Sigmoid colon (tissue), 7 donors: ENCODE measurements around the gene BPNT1. TPM values are rescaled to one million over a fixed set of nuclear protein-coding genes. Genes with fewer than 3 reads are reported as not detected.
"Not testable (repeated sequence)": the region's sequence is repeated elsewhere in the genome, so short reads cannot be mapped to it uniquely, and the experiment has no call there.

ENCODE experiments used
- DNase-seq: peaks from one replicate; pipeline ENCODE4 v3.0.0-alpha.2; 2019
- H3K27ac ChIP-seq, 4 donors: fragments of 200-600 bp; sonication (generic); one replicate each; pipeline ENCODE4 v1.5.1; 2016 to 2019; ENCODE audit warnings: mild to moderate bottlenecking in 1 of 4
- H3K27me3 ChIP-seq, 3 donors: fragments of 200-600 bp; sonication (generic); one replicate each; pipeline ENCODE4 v1.5.1; 2019; ENCODE audit warnings: mild to moderate bottlenecking in 1 of 3
- H3K36me3 ChIP-seq, 4 donors: fragments of 200-600 bp; sonication (generic); one replicate each; pipeline ENCODE4 v1.5.1; 2016 to 2019
- H3K4me1 ChIP-seq, 4 donors: fragments of 200-600 bp; sonication (generic); one replicate each; pipeline ENCODE4 v1.5.1; 2017 to 2019
- H3K4me3 ChIP-seq, 4 donors: fragments of 200-600 bp; sonication (generic); one replicate each; pipeline ENCODE4 v1.5.1; 2017 to 2019; ENCODE audit warnings: mild to moderate bottlenecking in 2 of 4, moderate library complexity in 1 of 4
- H3K9me3 ChIP-seq, 4 donors: fragments of 200-600 bp in 3 of 4; sonication (generic) in 3 of 4; one replicate each; pipeline versions ENCODE4 v1.5.1 to v1.6.1; 2013 to 2019
- CTCF ChIP-seq, 4 experiments: fragments of 450-650 bp in 3 of 4; fragments of 200-600 bp in 1 of 4; IDR thresholded peaks; one replicate each; pipeline ENCODE4 v1.5.1; 2016 to 2019; ENCODE audit warnings: antibody characterized with exemption in 4 of 4, mild to moderate bottlenecking in 3 of 4, moderate library complexity in 2 of 4
- EP300 ChIP-seq, 4 donors: sonication (generic); formaldehyde crosslinking; IDR thresholded peaks; one replicate each; pipeline ENCODE4 v1.6.1; 2017; ENCODE audit warnings: antibody characterized with exemption in 4 of 4
- POLR2A ChIP-seq, 2 donors: fragments of 450-650 bp; IDR thresholded peaks; one replicate each; pipeline ENCODE4 v1.6.1; 2016; ENCODE audit warnings: antibody characterized with exemption in 2 of 2, mild to moderate bottlenecking in 2 of 2, moderate library complexity in 2 of 2
- POLR2AphosphoS5 ChIP-seq, 4 donors: sonication (generic); formaldehyde crosslinking; IDR thresholded peaks; one replicate each; pipeline ENCODE4 v1.6.1; 2017; ENCODE audit warnings: antibody characterized with exemption in 4 of 4
- WGBS, 2 donors: extraction: QIAGEN DNeasy Blood & Tissue Kit; methylation state at CpG; one replicate each; pipeline ENCODE4 v1.1.7; 2013; 5-methylcytosine and 5-hydroxymethylcytosine counted together
- intact Hi-C: fragments of 100-400 bp; cut with DNase I; formaldehyde crosslinking; loops from one replicate; pipeline ENCODE4 v1.15.1; 2023
- polyA plus RNA-seq, 3 donors: library from polyadenylated mRNA; stranded (reverse); fragments of 200-250 nt; gene quantifications; one replicate each; pipeline ENCODE4 v1.2.3, GENCODE V29; 2013
- total RNA-seq, 4 donors: library from RNA; depleted of rRNA; stranded (reverse); fragments of >200 nt; gene quantifications; one replicate each; pipeline ENCODE4 v1.1.0, GENCODE V29; 2016
- donor health status: healthy with polysubstance abuse.
- donor health status: Bipolar disorder and iron deficiency.
- donor health status: healthy.

Gene BPNT1
- total and polyA plus RNA-seq, 7 donors = 13.3 to 92.9 (median 19.7) TPM

- peak within 1 kb of the TSS; percentile 86 to 91 (median 88) for H3K27ac ChIP-seq
- peaks cover 0 to 32% (median 8%) of the 10 kb centered on the region in 4 donors for H3K36me3 ChIP-seq
- peak within 1 kb of the TSS; percentile 89 to 98 (median 96) for H3K4me3 ChIP-seq
- no peaks in the 10 kb centered on the region for H3K9me3 ChIP-seq
- DNase-seq = peak; percentile 92
- 1 to 2% methylated on average over 73 of the region's 73 CpGs for WGBS, 2 donors
- TF ChIP-seq EP300 (IDR thresholded peaks at IDR 0.05) = no peak
- TF ChIP-seq POLR2AphosphoS5 (IDR thresholded peaks at IDR 0.05) = peak; percentile 30 to 73 (median 62)
- H3K27me3 ChIP-seq = no peaks in the 10 kb centered on the region
- H3K4me1 ChIP-seq = peaks cover 6 to 27% (median 18%) of the 10 kb centered on the region in 4 donors
- intact Hi-C loops = loop anchor here (5.0 kb wide), 2 partner anchors 47 to 433 kb away; partner anchors contain the start of genes EPRS1 and MARK1
Observed at GRCh38 chr1:220094016-220094911, 4.7 kb upstream of the BPNT1 start, which contains the start of gene IARS2. IARS2 (plus strand) TSS chr1:220094132; CDS start chr1:220094217, 85 bp downstream.

GRCh38 chr1:220093361-220094015, 3.9 kb upstream of the BPNT1 start:
- DNase-seq = no peak
- H3K27me3 ChIP-seq = no peaks in the 10 kb centered on the region
- H3K9me3 ChIP-seq = no peaks in the 10 kb centered on the region
- peaks cover 6 to 27% (median 18%) of the 10 kb centered on the region in 4 donors for H3K4me1 ChIP-seq
- 23 to 31% methylated on average over 12 of the region's 12 CpGs for WGBS, 2 donors
- H3K27ac ChIP-seq = peak overlapping the region; percentile 86 to 91 (median 88)
- TF ChIP-seq POLR2A (IDR thresholded peaks at IDR 0.05) (no peak), CTCF (IDR thresholded peaks at IDR 0.05) (no peak), EP300 (IDR thresholded peaks at IDR 0.05) (no peak), POLR2AphosphoS5 (IDR thresholded peaks at IDR 0.05) (no peak)
- H3K4me3 ChIP-seq = peak overlapping the region; percentile 89 to 98 (median 96)
- peaks cover 0 to 25% (median 6%) of the 10 kb centered on the region in 4 donors for H3K36me3 ChIP-seq
- intact Hi-C loops = loop anchor here (5.0 kb wide), 2 partner anchors 46 to 434 kb away; partner anchors contain the start of genes EPRS1 and MARK1

- Histone ChIP-seq H3K36me3 (peaks cover 0 to 17% (median 4%) of the 10 kb centered on the region in 4 donors), H3K27ac (no peak overlapping the region), H3K4me1 (peaks cover 6 to 27% (median 18%) of the 10 kb centered on the region in 4 donors), H3K9me3 (no peaks in the 10 kb centered on the region), H3K27me3 (no peaks in the 10 kb centered on the region), H3K4me3 (no peak overlapping the region)
- intact Hi-C loops = loop anchor here (5.0 kb wide), 2 partner anchors 45 to 435 kb away; partner anchors contain the start of genes EPRS1 and MARK1
- TF ChIP-seq EP300 (IDR thresholded peaks at IDR 0.05) (no peak), POLR2AphosphoS5 (IDR thresholded peaks at IDR 0.05) (no peak), POLR2A (IDR thresholded peaks at IDR 0.05) (no peak), CTCF (IDR thresholded peaks at IDR 0.05) (no peak)
- DNase-seq = no peak
- WGBS, 2 donors = 97 to 98% methylated on average over 1 of the region's 1 CpG
Observed at GRCh38 chr1:220092694-220093093, 3.1 kb upstream of the BPNT1 start.

DNA sequence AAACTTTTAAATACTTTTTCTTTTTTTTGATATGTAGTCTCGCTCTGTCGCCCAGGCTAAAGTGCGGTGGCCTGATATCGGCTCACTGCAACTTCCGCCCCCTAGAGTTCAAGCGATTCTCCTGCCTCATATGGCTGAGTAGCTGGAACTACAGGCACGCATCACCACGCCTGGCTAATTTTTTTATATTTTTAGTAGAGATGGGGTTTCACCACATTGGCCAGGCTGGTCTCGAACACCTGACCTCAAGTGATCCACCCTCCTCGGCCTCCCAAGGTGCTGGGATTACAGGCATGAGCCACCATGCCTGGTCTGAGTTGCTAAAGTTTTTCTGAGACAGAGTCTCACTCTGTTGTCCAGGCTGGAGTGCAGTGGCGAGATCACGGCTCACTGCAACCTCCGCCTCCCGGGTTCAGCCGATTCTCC, 3.3 kb downstream of the BPNT1 start:
- H3K27me3 ChIP-seq, H3K36me3 ChIP-seq, intact Hi-C loops, H3K4me3 ChIP-seq, H3K27ac ChIP-seq, DNase-seq, H3K9me3 ChIP-seq, H3K4me1 ChIP-seq: not testable (repeated sequence)
- WGBS, 2 donors = 93 to 95% methylated on average over 15 of the region's 15 CpGs

- no peaks in the 10 kb centered on the region for H3K27me3 ChIP-seq
- TF ChIP-seq POLR2AphosphoS5 (IDR thresholded peaks at IDR 0.05) = no peak
- no peak for TF ChIP-seq POLR2A (IDR thresholded peaks at IDR 0.05)
- TF ChIP-seq EP300 (IDR thresholded peaks at IDR 0.05) = no peak
- no peak for TF ChIP-seq CTCF (IDR thresholded peaks at IDR 0.05)
- 20 to 76% methylated on average over 1 of the region's 1 CpG for WGBS, 2 donors
- no peak overlapping the region for H3K27ac ChIP-seq
- H3K36me3 ChIP-seq = no peaks in the 10 kb centered on the region
- intact Hi-C loops = no loop called here
- H3K4me1 ChIP-seq = no peaks in the 10 kb centered on the region
- DNase-seq = no peak
- no peak overlapping the region for H3K4me3 ChIP-seq
- no peaks in the 10 kb centered on the region for H3K9me3 ChIP-seq
Observed at GRCh38 chr1:220084460-220084859, 5.1 kb downstream of the BPNT1 start.
